Camera-type eye (tissue), 1 donor: ENCODE data around the gene FOXF2. TPM values are rescaled to one million over a fixed set of nuclear protein-coding genes. Genes with fewer than 3 reads are reported as not detected.

Source experiments
- total RNA-seq: library from RNA; depleted of rRNA; stranded (reverse); fragments of >200 nt; gene quantifications from one replicate; pipeline ENCODE4 v1.2.3, GENCODE V29; 2014

FOXF2 gene
- total RNA-seq, result 18.0 TPM

DNA sequence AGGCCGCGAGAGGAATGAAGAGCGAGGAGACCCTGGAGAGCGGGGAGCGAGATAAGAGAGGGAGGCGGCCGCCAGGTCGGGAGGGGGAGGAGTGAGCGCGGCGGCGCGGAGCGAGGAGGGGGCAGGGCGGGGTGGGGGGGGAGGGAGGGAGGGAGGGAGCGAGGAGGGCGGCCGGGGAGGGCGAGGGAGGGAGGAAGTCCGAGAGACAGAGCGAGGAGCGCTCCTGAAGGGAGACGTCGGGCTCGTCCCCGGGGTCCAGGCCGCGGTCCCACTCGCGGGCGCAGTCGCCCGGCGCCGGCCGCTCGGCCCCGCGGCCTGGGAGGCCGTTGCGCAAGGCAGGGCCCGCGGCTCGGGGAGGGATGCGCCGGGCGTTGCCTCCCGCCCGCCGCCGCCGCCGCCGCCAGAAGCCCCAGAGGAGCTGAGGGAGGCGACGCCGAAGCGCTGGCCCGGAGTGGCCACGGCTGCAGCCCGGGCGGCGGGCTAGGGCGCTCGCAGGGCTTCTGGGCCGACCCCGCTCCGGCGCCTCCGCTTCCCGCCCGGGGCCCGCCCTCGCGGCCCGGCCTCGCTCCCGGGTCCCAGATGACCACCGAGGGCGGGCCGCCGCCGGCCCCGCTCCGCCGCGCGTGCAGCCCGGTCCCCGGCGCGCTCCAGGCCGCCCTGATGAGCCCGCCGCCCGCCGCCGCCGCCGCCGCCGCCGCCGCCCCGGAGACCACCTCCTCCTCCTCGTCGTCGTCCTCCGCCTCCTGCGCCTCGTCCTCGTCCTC lies at the start of gene FOXF2:
TSS of gene FOXF2 (plus strand) at position 208 of the 764 bp plus-strand sequence. CDS start at position 580, 372 bp downstream.

Other genes starting within 250 kb of the FOXF2 start
- 2.7 TPM for gene FOXQ1, start 77.5 kb upstream of the FOXF2 start, total RNA-seq
- gene FOXC1, start 220.3 kb downstream of the FOXF2 start, total RNA-seq, result 43.8 TPM